Measurements from ENCODE around the gene PPP3CA. TPM values are rescaled to one million over a fixed set of nuclear protein-coding genes. Genes with fewer than 3 reads are reported as not detected.

The PPP3CA gene
- polyA plus RNA-seq, 1 donor (not counting 4 experiments of a cell fraction or from before 2014, with no cell fraction given) = 43.3 TPM

GRCh38 chr4:101008503-101008902, 338.8 kb downstream of the PPP3CA start:
- Histone ChIP-seq H3K9ac (ENCODE audit: control insufficient read depth, extremely low read depth, insufficient read depth, low read length) (no peak overlapping the region), H3K36me3 (ENCODE audit: control insufficient read depth in 2 of 2, extremely low read depth in 1 of 2, insufficient read depth in 2 of 2, low read length in 2 of 2) (no peaks in the 10 kb centered on the region), H3K4me3 (ENCODE audit: control insufficient read depth in 2 of 3, extremely low read depth in 1 of 3, insufficient read depth in 2 of 3, low read depth in 1 of 3, low read length in 3 of 3) (no peak overlapping the region), H3K9me3 (ENCODE audit: control insufficient read depth, low read depth, low read length) (no peaks in the 10 kb centered on the region), H3K27me3 (ENCODE audit: control insufficient read depth, extremely low read depth, insufficient read depth, low read length) (no peaks in the 10 kb centered on the region), H3K27ac (ENCODE audit: control insufficient read depth, insufficient read depth, low read length) (no peak overlapping the region), H3K79me2 (ENCODE audit: control insufficient read depth, insufficient read depth, low read length) (no peaks in the 10 kb centered on the region), H3K9me1 (ENCODE audit: control insufficient read depth, extremely low read depth, insufficient read depth, low read length) (no peaks in the 10 kb centered on the region), H3K4me1 (ENCODE audit: control insufficient read depth, extremely low read depth, insufficient read depth, low read length) (no peaks in the 10 kb centered on the region), H3K4me2 (ENCODE audit: control insufficient read depth, extremely low read depth, insufficient read depth, low read depth, low read length) (no peak overlapping the region), H4K20me1 (ENCODE audit: control insufficient read depth, extremely low read depth, insufficient read depth, low read length) (no peaks in the 10 kb centered on the region), H2AFZ (ENCODE audit: control insufficient read depth, low read length) (no peak overlapping the region)
- dilution Hi-C loops (cut with MboI; ENCODE audit: extremely low pct_ligation_motif_present, low sequenced_read_pairs) = no loop called here
- DNase-seq (ENCODE audit: low read depth, low spot score) (no peak), FAIRE-seq (no peak)
- no peak for TF ChIP-seq EZH2 (IDR thresholded peaks at IDR 0.05; ENCODE audit: low read length)
- TF ChIP-seq, protein P1, sequence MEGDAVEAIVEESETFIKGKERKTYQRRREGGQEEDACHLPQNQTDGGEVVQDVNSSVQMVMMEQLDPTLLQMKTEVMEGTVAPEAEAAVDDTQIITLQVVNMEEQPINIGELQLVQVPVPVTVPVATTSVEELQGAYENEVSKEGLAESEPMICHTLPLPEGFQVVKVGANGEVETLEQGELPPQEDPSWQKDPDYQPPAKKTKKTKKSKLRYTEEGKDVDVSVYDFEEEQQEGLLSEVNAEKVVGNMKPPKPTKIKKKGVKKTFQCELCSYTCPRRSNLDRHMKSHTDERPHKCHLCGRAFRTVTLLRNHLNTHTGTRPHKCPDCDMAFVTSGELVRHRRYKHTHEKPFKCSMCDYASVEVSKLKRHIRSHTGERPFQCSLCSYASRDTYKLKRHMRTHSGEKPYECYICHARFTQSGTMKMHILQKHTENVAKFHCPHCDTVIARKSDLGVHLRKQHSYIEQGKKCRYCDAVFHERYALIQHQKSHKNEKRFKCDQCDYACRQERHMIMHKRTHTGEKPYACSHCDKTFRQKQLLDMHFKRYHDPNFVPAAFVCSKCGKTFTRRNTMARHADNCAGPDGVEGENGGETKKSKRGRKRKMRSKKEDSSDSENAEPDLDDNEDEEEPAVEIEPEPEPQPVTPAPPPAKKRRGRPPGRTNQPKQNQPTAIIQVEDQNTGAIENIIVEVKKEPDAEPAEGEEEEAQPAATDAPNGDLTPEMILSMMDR (optimal IDR thresholded peaks at IDR 0.05 in 1 of 3, IDR thresholded peaks at IDR 0.05 in 1 of 3, conservative IDR thresholded peaks at IDR 0.05 in 1 of 3; ENCODE audit: extremely low read depth in 1 of 3, insufficient read depth in 2 of 3, low read length in 3 of 3) = no peak

GRCh38 chr4:101005659-101006058, 341.7 kb downstream of the PPP3CA start:
- Histone ChIP-seq H3K4me3 (ENCODE audit: control insufficient read depth in 2 of 3, extremely low read depth in 1 of 3, insufficient read depth in 2 of 3, low read depth in 1 of 3, low read length in 3 of 3) (no peak overlapping the region), H3K9me1 (ENCODE audit: control insufficient read depth, extremely low read depth, insufficient read depth, low read length) (no peaks in the 10 kb centered on the region), H4K20me1 (ENCODE audit: control insufficient read depth, extremely low read depth, insufficient read depth, low read length) (no peaks in the 10 kb centered on the region), H3K9me3 (ENCODE audit: control insufficient read depth, low read depth, low read length) (no peaks in the 10 kb centered on the region), H3K36me3 (ENCODE audit: control insufficient read depth in 2 of 2, extremely low read depth in 1 of 2, insufficient read depth in 2 of 2, low read length in 2 of 2) (no peaks in the 10 kb centered on the region), H3K4me1 (ENCODE audit: control insufficient read depth, extremely low read depth, insufficient read depth, low read length) (no peaks in the 10 kb centered on the region), H3K27ac (ENCODE audit: control insufficient read depth, insufficient read depth, low read length) (no peak overlapping the region), H3K4me2 (ENCODE audit: control insufficient read depth, extremely low read depth, insufficient read depth, low read depth, low read length) (no peak overlapping the region), H3K79me2 (ENCODE audit: control insufficient read depth, insufficient read depth, low read length) (no peaks in the 10 kb centered on the region), H2AFZ (ENCODE audit: control insufficient read depth, low read length) (no peak overlapping the region), H3K27me3 (ENCODE audit: control insufficient read depth, extremely low read depth, insufficient read depth, low read length) (no peaks in the 10 kb centered on the region), H3K9ac (ENCODE audit: control insufficient read depth, extremely low read depth, insufficient read depth, low read length) (no peak overlapping the region)
- TF ChIP-seq, protein P1 (optimal IDR thresholded peaks at IDR 0.05 in 1 of 3, IDR thresholded peaks at IDR 0.05 in 1 of 3, conservative IDR thresholded peaks at IDR 0.05 in 1 of 3; ENCODE audit: extremely low read depth in 1 of 3, insufficient read depth in 2 of 3, low read length in 3 of 3) = no peak
- no peak for TF ChIP-seq EZH2 (IDR thresholded peaks at IDR 0.05; ENCODE audit: low read length)
- DNase-seq (ENCODE audit: low read depth, low spot score) = no peak
- no peak for FAIRE-seq
- dilution Hi-C loops (cut with MboI; ENCODE audit: extremely low pct_ligation_motif_present, low sequenced_read_pairs) = no loop called here
